PFSK-1 (cell line): ENCODE measurements around the gene BCAS2.

Experiments used
- FOXP2 ChIP-seq: optimal IDR thresholded peaks from 2 replicates; pipeline ENCODE3; 2011; ENCODE audit warnings: borderline replicate concordance, control low read depth, inconsistent platforms; ENCODE audit not compliant: insufficient read depth; ENCODE audit errors: extremely low read length, extremely low read depth
- POLR2AphosphoS5 ChIP-seq: IDR thresholded peaks from 2 replicates; pipeline ENCODE4 v1.6.1; 2012; ENCODE audit warnings: low read depth, mild to moderate bottlenecking, control low read depth, low read length, moderate library complexity
- SIN3A ChIP-seq: IDR thresholded peaks from 2 replicates; pipeline ENCODE4 v1.6.1; 2012; ENCODE audit warnings: mild to moderate bottlenecking, low read length, moderate library complexity, borderline replicate concordance; ENCODE audit not compliant: insufficient read depth
- TAF1 ChIP-seq: IDR thresholded peaks from 2 replicates; pipeline ENCODE4 v1.6.1; 2012; ENCODE audit warnings: low read length, control low read depth, borderline replicate concordance; ENCODE audit not compliant: insufficient read depth
- TF ChIP-seq, protein P1 (sequence below), 2 experiments: IDR thresholded peaks; 2 replicates each; pipeline versions ENCODE4 v1.6.1 to v1.8.0; 2011 to 2012; ENCODE audit warnings: low read depth in 2 of 2, low read length in 2 of 2, control low read depth in 1 of 2, inconsistent platforms in 1 of 2, mild to moderate bottlenecking in 1 of 2, moderate library complexity in 1 of 2; ENCODE audit not compliant: insufficient read depth in 1 of 2

Gene BCAS2

DNA sequence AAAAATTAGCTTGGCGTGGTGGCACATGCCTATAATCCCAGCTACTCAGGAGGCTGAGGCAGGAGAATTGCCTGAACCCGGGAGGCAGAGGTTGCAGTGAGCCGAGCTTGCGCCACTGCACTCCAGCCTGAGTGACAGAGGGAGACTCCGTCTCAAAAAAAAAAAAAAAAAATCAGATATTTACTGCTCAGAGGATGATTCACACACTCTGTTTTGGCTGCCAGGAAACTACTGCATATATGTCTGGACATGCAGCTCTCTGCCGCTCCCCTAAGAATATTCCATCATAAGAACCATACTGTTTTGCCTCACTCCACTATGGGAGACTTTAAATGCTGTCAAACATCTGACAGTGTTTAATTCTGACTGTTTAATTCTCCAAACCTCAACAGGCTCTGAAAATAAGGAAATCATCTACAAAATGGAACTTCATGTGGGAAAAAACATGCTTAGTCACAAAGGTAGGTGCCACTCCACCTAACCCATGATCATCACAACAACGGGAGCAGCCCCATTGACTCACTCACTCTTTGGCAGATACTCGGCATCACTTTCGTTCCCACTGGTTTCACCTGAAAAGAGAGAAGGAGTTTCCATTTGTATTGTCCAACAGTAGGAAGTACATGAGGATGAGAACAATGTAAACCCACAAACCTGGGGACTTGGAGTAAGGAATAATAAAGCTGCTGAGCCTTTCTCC, 29.3 kb upstream of the BCAS2 start:
- TF ChIP-seq SIN3A (no peak), TAF1 (no peak), FOXP2 (no peak), POLR2AphosphoS5 (no peak)
- TF ChIP-seq, protein P1, sequence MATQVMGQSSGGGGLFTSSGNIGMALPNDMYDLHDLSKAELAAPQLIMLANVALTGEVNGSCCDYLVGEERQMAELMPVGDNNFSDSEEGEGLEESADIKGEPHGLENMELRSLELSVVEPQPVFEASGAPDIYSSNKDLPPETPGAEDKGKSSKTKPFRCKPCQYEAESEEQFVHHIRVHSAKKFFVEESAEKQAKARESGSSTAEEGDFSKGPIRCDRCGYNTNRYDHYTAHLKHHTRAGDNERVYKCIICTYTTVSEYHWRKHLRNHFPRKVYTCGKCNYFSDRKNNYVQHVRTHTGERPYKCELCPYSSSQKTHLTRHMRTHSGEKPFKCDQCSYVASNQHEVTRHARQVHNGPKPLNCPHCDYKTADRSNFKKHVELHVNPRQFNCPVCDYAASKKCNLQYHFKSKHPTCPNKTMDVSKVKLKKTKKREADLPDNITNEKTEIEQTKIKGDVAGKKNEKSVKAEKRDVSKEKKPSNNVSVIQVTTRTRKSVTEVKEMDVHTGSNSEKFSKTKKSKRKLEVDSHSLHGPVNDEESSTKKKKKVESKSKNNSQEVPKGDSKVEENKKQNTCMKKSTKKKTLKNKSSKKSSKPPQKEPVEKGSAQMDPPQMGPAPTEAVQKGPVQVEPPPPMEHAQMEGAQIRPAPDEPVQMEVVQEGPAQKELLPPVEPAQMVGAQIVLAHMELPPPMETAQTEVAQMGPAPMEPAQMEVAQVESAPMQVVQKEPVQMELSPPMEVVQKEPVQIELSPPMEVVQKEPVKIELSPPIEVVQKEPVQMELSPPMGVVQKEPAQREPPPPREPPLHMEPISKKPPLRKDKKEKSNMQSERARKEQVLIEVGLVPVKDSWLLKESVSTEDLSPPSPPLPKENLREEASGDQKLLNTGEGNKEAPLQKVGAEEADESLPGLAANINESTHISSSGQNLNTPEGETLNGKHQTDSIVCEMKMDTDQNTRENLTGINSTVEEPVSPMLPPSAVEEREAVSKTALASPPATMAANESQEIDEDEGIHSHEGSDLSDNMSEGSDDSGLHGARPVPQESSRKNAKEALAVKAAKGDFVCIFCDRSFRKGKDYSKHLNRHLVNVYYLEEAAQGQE (IDR thresholded peaks at IDR 0.05; ENCODE audit: insufficient read depth in 1 of 2, low read depth in 2 of 2, low read length in 2 of 2) = no peak

DNA sequence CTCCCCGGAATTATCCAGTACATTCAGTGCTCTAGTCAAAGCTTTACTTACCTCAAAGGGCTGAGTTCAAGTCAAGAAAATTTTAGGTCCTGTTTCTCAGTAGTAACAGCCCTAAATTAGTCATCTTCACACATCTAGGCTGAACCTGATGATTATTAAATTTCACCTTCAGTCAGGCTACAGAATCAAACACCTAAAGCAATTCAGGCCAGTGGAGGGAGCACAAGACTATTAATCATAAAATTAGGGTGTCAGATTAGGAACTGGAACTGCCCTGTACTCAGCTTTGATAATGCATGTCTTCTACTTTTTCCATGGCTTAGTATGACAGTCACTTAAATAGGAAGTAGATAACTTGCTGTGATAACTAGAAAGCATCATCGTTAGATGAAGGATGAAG, 28.4 kb upstream of the BCAS2 start:
- TF ChIP-seq TAF1 (no peak), FOXP2 (no peak), SIN3A (no peak), POLR2AphosphoS5 (no peak)
- TF ChIP-seq, protein P1 (IDR thresholded peaks at IDR 0.05; ENCODE audit: insufficient read depth in 1 of 2, low read depth in 2 of 2, low read length in 2 of 2) = no peak

DNA sequence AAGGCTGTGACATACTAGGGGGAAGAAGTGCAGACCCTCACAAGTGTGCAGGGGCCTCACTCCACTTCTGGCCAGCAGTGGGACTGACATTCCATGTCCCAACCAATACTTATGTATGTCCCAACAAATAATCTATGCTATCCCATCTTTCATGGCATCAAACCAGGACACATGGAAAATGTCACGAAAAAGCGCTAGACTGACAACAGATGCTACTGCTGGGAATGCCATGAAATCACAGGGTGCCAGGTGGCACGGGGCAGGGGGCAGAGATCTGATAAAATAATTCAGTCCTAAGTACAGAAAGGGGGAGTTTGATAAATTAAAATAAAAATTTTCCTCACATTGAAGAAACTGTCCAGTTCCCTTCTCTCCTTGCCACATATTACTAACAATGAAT, 27.6 kb upstream of the BCAS2 start:
- TF ChIP-seq, protein P1 (IDR thresholded peaks at IDR 0.05; ENCODE audit: insufficient read depth in 1 of 2, low read depth in 2 of 2, low read length in 2 of 2) = no peak
- TF ChIP-seq POLR2AphosphoS5 (no peak), FOXP2 (no peak), SIN3A (no peak), TAF1 (no peak)

DNA sequence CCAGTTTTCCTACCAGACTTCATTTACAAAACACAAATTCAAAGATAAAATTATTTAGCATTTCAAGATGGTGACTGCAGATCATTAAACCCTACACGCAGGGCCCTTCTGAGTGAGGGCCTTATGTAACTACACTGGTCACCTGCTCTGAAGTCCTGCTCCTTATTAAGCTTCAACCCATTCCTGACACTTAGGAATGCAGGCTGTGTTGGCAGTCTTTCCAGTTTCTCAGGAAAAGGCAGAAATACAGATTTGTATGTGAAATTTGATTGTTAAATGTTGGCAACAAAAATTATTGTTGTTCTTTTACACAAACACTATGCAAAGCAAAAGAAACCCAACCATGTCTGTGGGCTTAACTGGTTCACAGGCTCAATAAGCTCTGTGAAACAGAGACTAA, 25.8 kb upstream of the BCAS2 start:
- no peak for TF ChIP-seq SIN3A
- TF ChIP-seq, protein P1 (IDR thresholded peaks at IDR 0.05; ENCODE audit: insufficient read depth in 1 of 2, low read depth in 2 of 2, low read length in 2 of 2) = no peak
- no peak for TF ChIP-seq POLR2AphosphoS5
- no peak for TF ChIP-seq TAF1
- TF ChIP-seq FOXP2 = no peak

DNA sequence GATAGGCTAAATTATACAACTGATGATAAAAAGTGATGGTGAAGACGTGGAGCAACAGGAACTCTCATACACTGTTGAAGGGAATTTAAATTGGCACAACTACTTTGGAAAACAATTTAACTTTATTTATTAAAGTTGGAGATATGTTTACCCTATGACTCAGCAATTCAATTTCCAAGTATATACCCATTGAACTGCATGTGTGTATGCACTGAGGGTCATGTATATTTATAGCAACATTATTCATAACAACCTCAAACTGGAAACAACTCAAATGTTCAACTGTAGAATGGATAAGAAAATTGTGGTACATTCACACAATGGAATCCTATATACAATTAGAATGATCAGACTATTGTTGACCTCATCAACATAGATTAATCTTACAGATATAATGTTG, 16.5 kb upstream of the BCAS2 start:
- TF ChIP-seq FOXP2 = no peak
- TF ChIP-seq, protein P1 (IDR thresholded peaks at IDR 0.05; ENCODE audit: insufficient read depth in 1 of 2, low read depth in 2 of 2, low read length in 2 of 2) = no peak
- TF ChIP-seq POLR2AphosphoS5 = no peak
